ENCODE results near the gene POLA2.
"Not testable (repeated sequence)": the region's sequence is repeated elsewhere in the genome, so short reads cannot be mapped to it uniquely, and the experiment has no call there.

Gene POLA2

GRCh38 chr11:65261591-65262380 lies at the start of gene POLA2:
Gene POLA2 (plus strand): TSS chr11:65261962. CDS start chr11:65262293, 331 bp downstream.
- DNase-seq = peak; percentile 86 to 97

- DNase-seq = no peak
These were observed 49.4 kb upstream of the POLA2 start for GRCh38 chr11:65212226-65212801.

- DNase-seq = no peak
These were observed 48.2 kb upstream of the POLA2 start for GRCh38 chr11:65213322-65214211.

- DNase-seq = no peak
These were observed 47.4 kb upstream of the POLA2 start for GRCh38 chr11:65214212-65214845.

- DNase-seq = no peak
These were observed 46.2 kb upstream of the POLA2 start for GRCh38 chr11:65215441-65216076.

- DNase-seq = no peak
These were observed 44.9 kb upstream of the POLA2 start for GRCh38 chr11:65216830-65217229.

GRCh38 chr11:65217441-65218423 lies 44.0 kb upstream of the POLA2 start:
- no peak for DNase-seq

GRCh38 chr11:65218446-65218845 lies 43.3 kb upstream of the POLA2 start:
- no peak for DNase-seq

- DNase-seq = no peak
These were observed 41.9 kb upstream of the POLA2 start for GRCh38 chr11:65219930-65220213.

- no peak for DNase-seq
These were observed 40.7 kb upstream of the POLA2 start for GRCh38 chr11:65221026-65221425.

- DNase-seq = no peak
These were observed 38.8 kb upstream of the POLA2 start for GRCh38 chr11:65223011-65223410.

GRCh38 chr11:65224930-65225278 lies 36.9 kb upstream of the POLA2 start:
- no peak for DNase-seq

- peak in 1 of 2 experiments; percentile 45 for DNase-seq
These were observed 36.3 kb upstream of the POLA2 start for GRCh38 chr11:65225279-65226102.

- no peak for DNase-seq
These were observed 35.7 kb upstream of the POLA2 start for GRCh38 chr11:65226103-65226442.

GRCh38 chr11:65227879-65228278 lies 33.9 kb upstream of the POLA2 start:
- no peak for DNase-seq

- no peak for DNase-seq
These were observed 25.3 kb upstream of the POLA2 start for GRCh38 chr11:65236194-65237059.

- not testable (repeated sequence) for DNase-seq
These were observed 23.5 kb upstream of the POLA2 start for GRCh38 chr11:65238302-65238701.

GRCh38 chr11:65241134-65241533 lies 20.6 kb upstream of the POLA2 start:
- DNase-seq = no peak

- DNase-seq = peak in 1 of 2 experiments; percentile 37
These were observed 20.1 kb upstream of the POLA2 start for GRCh38 chr11:65241692-65242091.

- no peak for DNase-seq
These were observed 19.4 kb upstream of the POLA2 start for GRCh38 chr11:65242389-65242788.
